Glutamatergic neuron (in vitro differentiated cells): ENCODE results near the gene SCAMP1. TPM values are rescaled to one million over a fixed set of nuclear protein-coding genes. Genes with fewer than 3 reads are reported as not detected.

ENCODE experiments used
- DNase-seq: peaks from one replicate; pipeline ENCODE4 v3.0.0; 2022
- H3K27ac Mint-ChIP-seq: one replicate; pipeline ENCODE4 v1.8.0; 2020; ENCODE audit warnings: mild to moderate bottlenecking, mixed read lengths, inconsistent platforms; ENCODE audit not compliant: unreplicated experiment
- H3K27me3 Mint-ChIP-seq: one replicate; pipeline ENCODE4 v1.8.0; 2020; ENCODE audit warnings: mild to moderate bottlenecking, moderate library complexity, mixed read lengths, inconsistent platforms; ENCODE audit not compliant: unreplicated experiment
- H3K36me3 Mint-ChIP-seq: one replicate; pipeline ENCODE4 v1.8.0; 2020; ENCODE audit warnings: mild to moderate bottlenecking, mixed read lengths, inconsistent platforms; ENCODE audit not compliant: unreplicated experiment
- H3K4me1 Mint-ChIP-seq: one replicate; pipeline ENCODE4 v1.8.0; 2020; ENCODE audit warnings: mild to moderate bottlenecking, low read depth, mixed read lengths, inconsistent platforms; ENCODE audit not compliant: unreplicated experiment
- H3K4me3 Mint-ChIP-seq: one replicate; pipeline ENCODE4 v1.8.0; 2020; ENCODE audit warnings: mild to moderate bottlenecking, mixed read lengths, inconsistent platforms; ENCODE audit not compliant: unreplicated experiment
- H3K9me3 Mint-ChIP-seq: one replicate; pipeline ENCODE4 v1.8.0; 2020; ENCODE audit warnings: mild to moderate bottlenecking, moderate library complexity, mixed read lengths, inconsistent platforms; ENCODE audit not compliant: unreplicated experiment
- total RNA-seq: library from RNA; stranded (reverse); fragmentation: NEBNext Ultra II Directional; extraction: Animal tissue kit (Norgen Biotek cat#: 25700); gene quantifications from one replicate; pipeline ENCODE4 v1.2.1, GENCODE V29; 2021; ENCODE audit not compliant: unreplicated experiment
- TF ChIP-seq, protein P1 (sequence below): fragments of 200-600 bp; sonication (generic); IDR thresholded peaks from one replicate; pipeline ENCODE4 v1.5.0; 2021; ENCODE audit not compliant: partially characterized antibody, unreplicated experiment

SCAMP1 gene
- total RNA-seq, 1 donor from 2014 or later, result 36.2 TPM

DNA sequence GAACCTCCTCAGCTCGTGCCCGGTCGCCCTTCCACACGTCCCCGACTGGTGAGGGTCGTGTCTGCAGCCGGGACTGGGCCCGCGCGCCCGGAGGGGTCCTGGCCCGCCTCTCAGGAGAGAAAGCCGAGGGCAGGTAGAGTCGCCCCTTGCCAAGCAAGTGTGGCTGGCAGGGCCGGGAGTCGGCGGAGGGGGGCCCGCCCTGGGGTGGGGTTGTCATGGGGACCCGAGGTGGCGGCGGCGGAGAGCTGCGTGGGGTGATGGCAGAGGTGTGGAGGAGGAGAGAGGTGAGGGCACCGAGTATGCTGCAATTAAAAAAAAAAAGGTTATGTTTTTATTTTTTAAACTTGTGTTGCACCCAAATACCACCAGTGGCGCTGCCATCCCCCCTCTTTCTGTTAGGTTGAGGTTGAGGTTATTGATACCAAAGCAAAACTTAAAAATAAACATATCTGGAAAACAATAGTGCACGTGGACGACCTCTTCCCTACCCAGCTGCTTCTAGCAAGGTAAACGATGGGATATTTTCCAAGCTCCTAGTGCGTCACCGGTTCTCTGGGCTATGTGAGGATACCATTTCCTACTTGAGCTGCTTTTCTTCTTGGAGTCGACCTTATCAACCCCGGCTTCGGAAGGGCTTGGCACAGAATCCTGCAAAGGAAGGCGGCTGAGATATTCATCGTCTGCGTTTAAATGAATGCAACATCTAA lies 660 bp downstream of the SCAMP1 start:
- no peaks in the 10 kb centered on the region for H3K36me3 Mint-ChIP-seq
- peak overlapping the region; percentile 95 for H3K4me3 Mint-ChIP-seq
- H3K4me1 Mint-ChIP-seq, result peaks cover 10% of the 10 kb centered on the region
- peaks cover 5% of the 10 kb centered on the region for H3K9me3 Mint-ChIP-seq
- TF ChIP-seq, protein P1, sequence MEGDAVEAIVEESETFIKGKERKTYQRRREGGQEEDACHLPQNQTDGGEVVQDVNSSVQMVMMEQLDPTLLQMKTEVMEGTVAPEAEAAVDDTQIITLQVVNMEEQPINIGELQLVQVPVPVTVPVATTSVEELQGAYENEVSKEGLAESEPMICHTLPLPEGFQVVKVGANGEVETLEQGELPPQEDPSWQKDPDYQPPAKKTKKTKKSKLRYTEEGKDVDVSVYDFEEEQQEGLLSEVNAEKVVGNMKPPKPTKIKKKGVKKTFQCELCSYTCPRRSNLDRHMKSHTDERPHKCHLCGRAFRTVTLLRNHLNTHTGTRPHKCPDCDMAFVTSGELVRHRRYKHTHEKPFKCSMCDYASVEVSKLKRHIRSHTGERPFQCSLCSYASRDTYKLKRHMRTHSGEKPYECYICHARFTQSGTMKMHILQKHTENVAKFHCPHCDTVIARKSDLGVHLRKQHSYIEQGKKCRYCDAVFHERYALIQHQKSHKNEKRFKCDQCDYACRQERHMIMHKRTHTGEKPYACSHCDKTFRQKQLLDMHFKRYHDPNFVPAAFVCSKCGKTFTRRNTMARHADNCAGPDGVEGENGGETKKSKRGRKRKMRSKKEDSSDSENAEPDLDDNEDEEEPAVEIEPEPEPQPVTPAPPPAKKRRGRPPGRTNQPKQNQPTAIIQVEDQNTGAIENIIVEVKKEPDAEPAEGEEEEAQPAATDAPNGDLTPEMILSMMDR, result no peak
- H3K27me3 Mint-ChIP-seq, result peaks cover 6% of the 10 kb centered on the region
- peak; percentile 45 for DNase-seq
- H3K27ac Mint-ChIP-seq, result peak overlapping the region; percentile 53

DNA sequence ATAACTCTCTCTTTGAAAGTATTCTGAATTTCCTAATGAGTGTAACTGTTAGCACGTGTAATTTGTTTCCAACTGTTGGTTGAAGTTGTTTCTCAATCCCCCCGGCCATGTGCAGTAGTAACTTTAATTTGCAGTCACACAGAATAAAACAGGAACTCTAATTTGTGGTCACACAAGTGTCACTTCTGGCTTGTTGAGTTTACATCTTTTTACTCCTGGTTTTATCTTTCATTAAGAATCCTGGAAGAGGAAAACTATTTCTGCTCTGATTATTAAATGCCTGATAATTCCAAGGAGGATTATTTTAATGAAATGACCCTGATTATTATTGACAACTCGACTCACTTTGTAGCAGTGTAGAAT lies 1.2 kb downstream of the SCAMP1 start:
- Mint-ChIP-seq H3K9me3 (peaks cover 5% of the 10 kb centered on the region), H3K27ac (no peak overlapping the region), H3K27me3 (peaks cover 6% of the 10 kb centered on the region), H3K36me3 (no peaks in the 10 kb centered on the region), H3K4me1 (peaks cover 10% of the 10 kb centered on the region), H3K4me3 (peak overlapping the region; percentile 95)
- DNase-seq, result no peak
- TF ChIP-seq, protein P1, result no peak

DNA sequence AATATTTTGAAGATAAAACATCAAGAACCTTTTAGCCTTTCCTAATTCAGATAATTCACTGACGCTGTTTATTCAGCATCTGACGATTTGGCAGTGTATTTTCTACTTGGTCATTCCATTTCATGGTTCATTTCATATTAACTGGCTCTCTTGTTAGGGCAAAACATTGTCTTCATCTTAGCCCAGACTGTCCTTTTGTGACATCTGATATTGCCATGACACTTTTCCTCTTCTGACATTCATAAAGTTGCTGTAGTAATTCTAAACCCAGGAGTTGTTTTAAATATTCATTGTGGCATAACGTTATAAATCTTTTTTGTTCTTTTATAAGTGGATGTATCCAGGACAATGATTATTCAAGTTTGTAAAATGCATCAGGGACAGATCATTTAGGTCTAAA lies 1.8 kb downstream of the SCAMP1 start:
- Mint-ChIP-seq H3K4me3 (peak overlapping the region; percentile 3), H3K36me3 (no peaks in the 10 kb centered on the region), H3K27me3 (peaks cover 6% of the 10 kb centered on the region), H3K4me1 (peaks cover 10% of the 10 kb centered on the region), H3K9me3 (peaks cover 5% of the 10 kb centered on the region), H3K27ac (no peak overlapping the region)
- no peak for DNase-seq
- TF ChIP-seq, protein P1, result no peak

DNA sequence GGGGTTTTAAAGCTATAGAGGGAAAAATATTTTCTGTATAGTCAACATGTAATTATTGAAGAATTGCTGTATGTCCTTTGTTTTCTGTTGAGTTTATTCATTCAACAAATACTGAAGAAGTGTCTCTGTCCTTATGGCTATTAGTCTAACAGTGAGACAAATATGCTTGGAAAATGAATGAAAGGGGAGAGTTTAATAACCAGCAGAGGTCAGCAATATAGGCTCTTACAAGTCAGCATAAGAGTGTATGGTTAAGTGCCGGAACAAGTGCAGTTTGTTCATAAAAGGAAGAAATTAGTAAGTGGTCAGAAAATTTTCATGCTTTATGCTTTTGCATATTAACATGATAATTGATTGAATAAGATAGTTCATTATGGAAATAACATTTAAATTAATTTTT lies 3.6 kb downstream of the SCAMP1 start:
- TF ChIP-seq, protein P1, result no peak
- Mint-ChIP-seq H3K9me3 (peaks cover 4% of the 10 kb centered on the region), H3K4me3 (no peak overlapping the region), H3K27me3 (peaks cover 6% of the 10 kb centered on the region), H3K36me3 (no peaks in the 10 kb centered on the region), H3K27ac (no peak overlapping the region), H3K4me1 (peaks cover 10% of the 10 kb centered on the region)
- DNase-seq, result no peak

DNA sequence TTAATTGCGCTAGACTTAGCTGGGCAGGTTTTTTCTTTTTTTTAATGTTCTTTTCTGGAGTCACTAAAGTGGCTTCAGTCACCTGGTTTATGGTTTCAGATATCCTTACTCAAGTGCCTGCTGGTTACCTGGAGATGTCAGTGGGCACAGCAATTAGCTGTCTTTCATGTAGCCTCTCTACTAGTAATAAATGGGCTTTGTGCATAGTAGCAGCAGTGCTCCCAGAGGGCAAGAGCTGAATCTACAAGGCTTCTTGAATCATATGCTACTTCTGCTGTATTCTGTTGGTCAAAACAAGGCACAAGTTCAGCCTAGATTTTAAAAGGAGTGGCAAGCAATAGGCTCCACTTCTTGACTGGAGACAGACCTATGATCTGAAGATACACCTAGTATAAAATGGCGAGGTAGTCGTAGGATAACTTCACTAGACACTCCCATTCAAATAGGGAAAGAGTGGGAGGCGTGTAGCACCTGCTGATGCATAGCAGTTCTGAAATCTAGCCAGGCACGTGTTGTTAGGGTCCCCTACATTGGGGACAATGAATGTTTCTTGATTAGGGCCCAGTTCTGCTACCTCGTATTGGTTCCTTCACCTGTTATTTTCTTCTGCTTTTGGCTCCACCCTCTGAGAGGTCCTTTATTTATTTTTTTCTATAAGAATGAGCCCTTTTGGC lies 7.0 kb downstream of the SCAMP1 start:
- Mint-ChIP-seq H3K36me3 (no peaks in the 10 kb centered on the region), H3K27ac (no peak overlapping the region), H3K27me3 (no peaks in the 10 kb centered on the region), H3K9me3 (no peaks in the 10 kb centered on the region), H3K4me3 (no peak overlapping the region), H3K4me1 (peaks cover under 1% of the 10 kb centered on the region)
- TF ChIP-seq, protein P1, result no peak
- DNase-seq, result no peak
